Stomach smooth muscle (tissue), 2 donors: Measurements from ENCODE around the gene OR10H1.
"Not testable (repeated sequence)": the region's sequence is repeated elsewhere in the genome, so short reads cannot be mapped to it uniquely, and the experiment has no call there.

Experiments used
- H3K27ac ChIP-seq: one replicate; pipeline ENCODE4 v1.7.0; 2013; ENCODE audit warnings: mild to moderate bottlenecking, low read length, inconsistent platforms
- H3K27me3 ChIP-seq, 2 donors: one replicate each; pipeline ENCODE4 v1.7.0; 2013; ENCODE audit warnings: low read length in 2 of 2; ENCODE audit not compliant: insufficient read depth in 2 of 2, control insufficient read depth in 1 of 2
- H3K36me3 ChIP-seq, 2 donors: one replicate each; pipeline ENCODE4 v1.7.0; 2013; ENCODE audit warnings: low read length in 2 of 2; ENCODE audit not compliant: control insufficient read depth in 2 of 2, insufficient read depth in 2 of 2
- H3K4me1 ChIP-seq: one replicate; pipeline ENCODE4 v1.7.0; 2013; ENCODE audit warnings: low read length; ENCODE audit not compliant: control insufficient read depth, insufficient read depth
- H3K4me3 ChIP-seq, 2 donors: one replicate each; pipeline ENCODE4 v1.7.0; 2013; ENCODE audit warnings: low read length in 2 of 2
- H3K9ac ChIP-seq, 2 donors: one replicate each; pipeline ENCODE4 v1.7.0; 2013; ENCODE audit warnings: low read length in 2 of 2, mild to moderate bottlenecking in 1 of 2
- H3K9me3 ChIP-seq, 2 donors: one replicate each; pipeline ENCODE4 v1.7.0; 2013; ENCODE audit warnings: low read length in 2 of 2; ENCODE audit not compliant: control insufficient read depth in 2 of 2
- donor health status: healthy.
- donor health status: Pancreatic carcinoma.

Gene OR10H1

DNA sequence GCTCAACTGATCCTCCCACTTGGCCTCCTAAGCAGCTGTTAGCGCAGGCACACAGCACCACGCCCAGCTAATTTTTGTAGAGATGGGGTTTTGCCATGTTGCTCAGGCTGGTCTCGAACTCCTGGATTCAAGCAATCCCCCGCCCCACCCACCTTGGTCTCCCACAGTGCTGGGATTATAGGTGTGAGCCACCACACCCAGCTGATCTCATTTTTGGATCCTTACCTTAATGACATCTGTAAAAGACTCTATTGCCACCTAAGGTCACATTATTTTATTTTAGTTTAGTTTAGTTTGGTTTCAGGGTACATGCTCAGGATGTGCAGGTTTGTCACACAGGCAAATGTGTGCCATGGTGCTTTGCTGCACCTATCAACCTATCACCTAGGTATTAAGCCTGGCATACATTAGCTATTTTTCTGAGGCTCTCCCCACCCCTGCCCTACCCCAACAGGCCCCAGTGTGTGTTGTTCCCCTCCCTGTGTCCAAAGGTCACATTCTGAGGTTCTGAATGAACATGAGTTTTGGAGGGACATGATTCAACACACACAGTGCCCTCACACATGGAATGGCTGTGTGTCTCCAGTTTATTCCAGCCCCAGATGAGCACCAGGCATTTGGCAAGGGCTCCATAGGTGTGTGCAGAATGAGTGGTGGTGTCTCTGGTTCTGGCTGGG, 26.7 kb downstream of the OR10H1 start:
- no peak overlapping the region for H3K9ac ChIP-seq
- no peaks in the 10 kb centered on the region for H3K4me1 ChIP-seq
- no peaks in the 10 kb centered on the region for H3K9me3 ChIP-seq

DNA sequence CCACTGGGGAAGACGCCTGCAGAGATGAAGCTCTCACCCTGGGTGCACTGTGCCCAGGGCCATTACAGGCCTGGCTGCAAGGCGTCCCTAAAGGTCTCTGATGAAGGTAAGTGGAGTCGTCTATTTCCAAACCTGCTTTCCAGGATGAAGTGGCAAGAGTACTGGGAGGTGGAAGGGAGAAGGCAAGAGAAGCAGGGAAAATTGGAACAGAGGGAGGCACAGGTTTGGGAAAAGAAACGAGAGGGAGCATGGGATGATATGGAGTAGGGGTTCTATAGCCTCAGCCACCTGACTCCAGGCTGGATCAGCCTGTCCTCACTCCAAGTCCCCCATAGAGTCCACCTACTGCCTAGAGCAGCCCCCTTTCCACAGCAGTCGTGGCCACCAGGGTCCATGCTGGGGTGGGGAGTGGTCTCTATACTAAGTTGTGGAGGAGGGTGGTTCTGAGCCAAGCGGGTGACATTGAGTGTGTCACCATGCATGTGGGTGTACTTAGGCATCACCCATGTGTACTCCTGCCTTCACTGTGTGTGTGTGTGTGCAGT, 27.8 kb downstream of the OR10H1 start, which contains the start of gene OR10H5:
Gene OR10H5 (plus strand): TSS at position 51 of the 545 bp plus-strand sequence. CDS start 6,388 bp downstream, outside the sequence.
- Histone ChIP-seq H3K36me3 (no peaks in the 10 kb centered on the region), H3K27me3 (peaks cover 0 to 9% of the 10 kb centered on the region in 2 donors), H3K9me3 (no peaks in the 10 kb centered on the region), H3K4me1 (no peaks in the 10 kb centered on the region), H3K9ac (no peak within 1 kb of the TSS), H3K27ac (no peak within 1 kb of the TSS), H3K4me3 (no peak within 1 kb of the TSS)

More for the DNA sequence above, 26.7 kb downstream of the OR10H1 start:
- Histone ChIP-seq H3K36me3 (no peaks in the 10 kb centered on the region), H3K4me3 (no peak overlapping the region), H3K27ac (no peak overlapping the region), H3K27me3 (peaks cover 0 to 9% of the 10 kb centered on the region in 2 donors)

DNA sequence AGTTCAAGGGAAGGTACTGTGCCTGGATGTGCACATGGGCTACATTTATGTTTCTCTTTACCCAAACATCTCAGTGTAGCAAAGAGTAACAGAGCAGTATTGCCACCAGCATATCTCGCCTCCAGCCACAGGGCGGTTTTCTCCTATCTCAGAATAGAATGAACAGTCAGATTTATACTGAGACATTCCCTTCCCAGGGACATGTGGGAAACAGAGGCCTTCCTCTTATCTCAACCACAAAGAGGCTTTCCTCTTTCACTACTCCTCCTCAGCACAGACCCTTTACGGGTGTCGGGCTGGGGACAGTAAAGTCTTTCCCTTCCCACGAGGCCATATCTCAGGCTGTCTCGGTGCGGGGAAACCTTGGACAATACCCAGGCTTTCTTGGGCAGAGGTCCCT, 32.6 kb downstream of the OR10H1 start:
- H3K27ac ChIP-seq, H3K4me3 ChIP-seq: not testable (repeated sequence)

DNA sequence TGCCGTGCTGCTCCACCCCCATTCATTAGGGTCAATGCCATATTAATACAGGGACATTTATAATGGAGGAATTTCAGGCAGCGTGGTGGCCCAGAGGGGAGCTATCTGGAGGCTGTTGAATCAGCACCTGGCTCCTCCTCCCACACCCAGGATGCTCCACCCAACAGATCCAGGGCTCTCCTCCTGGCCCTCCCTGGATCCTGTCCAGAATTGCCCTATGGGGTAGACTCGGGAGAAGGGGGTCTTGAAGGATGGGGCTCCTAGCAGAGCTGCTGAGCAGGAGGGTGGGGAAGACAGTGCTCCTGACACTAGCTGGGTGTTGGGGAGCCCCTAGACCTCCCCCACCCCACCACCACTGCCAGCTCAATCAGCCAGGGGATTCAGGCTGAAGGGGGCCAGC, 33.3 kb downstream of the OR10H1 start:
- Histone ChIP-seq H3K9me3 (no peaks in the 10 kb centered on the region), H3K4me1 (peaks cover 19% of the 10 kb centered on the region), H3K36me3 (no peaks in the 10 kb centered on the region), H3K27ac (no peak overlapping the region), H3K9ac (no peak overlapping the region), H3K27me3 (peaks cover 0 to 2% of the 10 kb centered on the region in 2 donors), H3K4me3 (no peak overlapping the region)

More for the DNA sequence above, 32.6 kb downstream of the OR10H1 start:
- not testable (repeated sequence) for H3K9me3 ChIP-seq, H3K9ac ChIP-seq, H3K27me3 ChIP-seq, H3K36me3 ChIP-seq
- peaks cover 19% of the 10 kb centered on the region for H3K4me1 ChIP-seq

DNA sequence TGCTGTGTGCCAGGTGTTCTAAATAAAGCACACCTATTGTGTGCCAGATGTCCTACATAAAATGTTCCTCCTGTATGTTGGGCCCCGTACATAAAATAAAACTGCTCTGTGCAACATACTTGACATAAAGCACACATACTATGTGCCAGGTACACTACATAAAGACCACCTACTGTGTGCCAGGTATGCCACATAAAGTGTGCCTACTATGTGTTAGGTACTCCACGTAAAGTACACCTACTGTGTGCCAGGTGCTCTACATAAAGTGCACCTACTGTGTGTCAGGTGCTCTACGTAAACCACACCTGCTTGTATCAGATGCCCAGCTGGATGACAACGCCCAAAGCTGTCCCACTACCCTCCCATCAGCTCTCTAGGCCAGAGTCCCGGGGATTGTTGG, 33.8 kb downstream of the OR10H1 start:
- Histone ChIP-seq H3K27me3 (no peaks in the 10 kb centered on the region), H3K4me3 (no peak overlapping the region), H3K9me3 (no peaks in the 10 kb centered on the region), H3K9ac (no peak overlapping the region), H3K27ac (no peak overlapping the region), H3K4me1 (peaks cover 19% of the 10 kb centered on the region), H3K36me3 (no peaks in the 10 kb centered on the region)

DNA sequence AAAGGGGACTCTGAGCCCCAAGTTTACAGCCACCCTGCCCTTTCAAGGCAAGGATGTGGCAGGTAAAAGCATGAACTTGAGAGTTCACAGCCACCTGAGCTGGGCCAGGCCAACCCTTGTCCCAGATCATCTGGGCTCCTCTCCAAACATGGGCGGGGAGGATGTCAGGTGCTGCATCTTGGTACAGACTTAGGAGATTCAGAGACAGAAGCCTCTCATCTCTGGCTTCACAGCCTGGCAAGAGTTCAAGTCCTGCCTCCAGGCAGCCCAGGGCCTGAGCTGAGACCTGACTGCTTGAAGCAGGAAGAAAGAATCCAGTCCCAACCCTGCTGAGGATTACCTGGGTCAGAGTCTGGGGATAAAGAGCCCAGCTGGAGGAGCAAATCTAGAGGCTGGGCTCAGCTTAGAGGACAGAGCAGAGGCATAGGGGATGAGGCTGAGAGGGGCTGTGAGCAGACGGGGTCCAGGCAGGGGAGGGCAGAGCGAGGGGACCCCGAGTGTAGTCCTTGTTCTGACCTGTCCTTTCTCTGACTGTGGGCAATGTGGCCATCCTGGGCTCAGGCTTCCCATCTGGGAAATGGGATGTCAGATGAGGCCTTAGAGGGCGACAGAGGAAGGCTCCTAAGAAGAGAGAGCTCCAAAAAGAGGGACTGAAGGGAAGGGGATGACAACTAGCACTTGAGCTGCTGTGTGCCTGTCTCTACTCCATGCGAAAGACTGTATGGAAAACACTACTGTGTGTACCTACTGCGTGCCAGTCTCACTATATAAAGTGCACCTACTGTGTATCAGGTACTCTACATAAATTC, 34.6 kb downstream of the OR10H1 start:
- peak overlapping the region in 1 of 2 donors; percentile 14 for H3K4me3 ChIP-seq
- peaks cover 19% of the 10 kb centered on the region for H3K4me1 ChIP-seq
- no peaks in the 10 kb centered on the region for H3K36me3 ChIP-seq
- H3K9ac ChIP-seq, result peak overlapping the region in 1 of 2 donors; percentile 47
- H3K27me3 ChIP-seq, result no peaks in the 10 kb centered on the region
- peak overlapping the region; percentile 69 for H3K27ac ChIP-seq
- H3K9me3 ChIP-seq, result no peaks in the 10 kb centered on the region

DNA sequence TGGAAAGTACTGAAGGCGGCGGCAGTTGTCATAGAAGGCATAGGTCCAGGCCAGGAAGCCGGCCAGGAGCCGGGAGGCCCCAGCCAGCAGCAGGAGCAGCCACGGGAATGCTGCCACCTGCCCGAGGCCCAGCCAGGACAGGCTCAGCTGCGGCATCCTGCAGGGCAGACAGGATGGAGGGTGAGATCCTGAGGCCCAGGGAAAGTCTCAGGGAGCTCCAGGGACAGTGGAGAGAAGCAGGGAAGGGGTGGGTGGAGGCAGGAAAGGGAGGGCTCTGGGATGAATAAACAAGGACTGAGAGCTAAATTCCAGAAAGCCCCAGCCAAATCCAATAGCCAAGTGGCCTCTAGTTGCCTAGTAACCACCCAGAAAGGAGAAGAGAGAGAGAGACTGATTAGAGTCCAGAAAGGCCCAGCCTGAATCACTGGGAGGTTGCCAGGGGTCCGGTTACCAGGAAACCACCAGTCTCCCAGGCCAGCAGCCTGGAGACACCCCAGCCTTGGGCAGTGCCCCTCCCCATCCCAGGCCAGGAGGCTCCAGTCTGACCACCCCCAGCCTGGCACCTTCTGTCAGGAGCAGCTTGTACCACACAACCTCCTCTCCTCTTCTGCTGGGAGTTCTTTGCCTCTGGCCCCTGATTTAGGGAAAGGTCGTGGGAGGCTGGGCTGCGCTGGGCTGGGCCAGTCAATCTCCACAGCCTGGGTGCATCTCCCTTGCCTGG, 35.5 kb downstream of the OR10H1 start:
- no peaks in the 10 kb centered on the region for H3K27me3 ChIP-seq
- H3K4me3 ChIP-seq, result peak overlapping the region; percentile 14 to 55
- peak overlapping the region; percentile 9 to 21 for H3K9ac ChIP-seq
- H3K27ac ChIP-seq, result peak overlapping the region; percentile 69
- H3K4me1 ChIP-seq, result peaks cover 19% of the 10 kb centered on the region
- H3K9me3 ChIP-seq, result peaks cover 0 to 2% of the 10 kb centered on the region in 2 donors
- H3K36me3 ChIP-seq, result no peaks in the 10 kb centered on the region

DNA sequence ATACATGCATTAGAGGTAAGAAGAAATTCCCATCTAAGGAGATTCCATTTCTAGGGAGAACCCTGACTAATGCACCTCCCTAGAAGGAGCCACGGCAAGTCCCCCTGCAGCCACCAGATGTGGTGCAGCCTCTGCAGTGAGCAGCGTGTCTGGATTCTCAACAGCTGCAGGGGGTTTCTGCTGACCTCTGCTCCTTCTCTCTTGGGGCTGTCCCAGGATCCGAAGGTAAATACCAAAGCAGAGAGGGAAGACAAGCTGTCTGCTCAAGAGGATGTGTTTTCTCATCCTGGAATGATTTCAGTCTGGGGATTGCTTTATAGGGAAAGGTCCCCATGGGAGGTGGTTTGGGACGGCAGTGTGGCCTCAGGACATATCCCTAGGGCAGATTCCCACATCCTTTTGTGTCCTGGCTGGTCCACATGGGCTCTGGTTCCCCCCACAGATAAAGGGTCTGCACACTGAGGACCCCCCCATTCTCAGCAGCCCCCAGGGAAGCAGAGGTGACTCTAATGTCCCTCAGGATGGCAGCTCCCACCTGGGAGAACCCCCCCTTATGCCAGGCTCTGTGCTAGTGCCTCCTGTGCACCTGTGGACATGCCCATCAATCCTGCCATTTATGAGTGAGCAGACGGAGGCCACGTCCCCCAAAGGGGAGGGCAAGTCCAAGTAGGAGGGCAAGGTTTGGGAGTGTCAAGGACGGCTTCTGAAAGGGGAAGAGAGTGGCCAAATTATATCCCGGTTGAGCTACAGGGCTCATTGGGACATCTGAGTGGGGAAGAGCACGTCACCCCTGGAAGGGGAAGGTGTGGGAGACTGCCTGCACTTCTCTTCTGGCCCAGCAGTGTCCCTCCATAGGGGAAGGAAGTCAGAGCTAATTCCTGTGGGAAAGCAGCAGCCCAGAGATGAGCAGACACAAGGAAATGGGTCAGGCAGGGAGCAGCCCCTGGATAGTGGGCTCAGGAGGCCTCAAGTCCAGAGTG, 38.2 kb downstream of the OR10H1 start:
- H3K4me3 ChIP-seq, result no peak overlapping the region
- no peak overlapping the region for H3K9ac ChIP-seq
- H3K27me3 ChIP-seq, result no peaks in the 10 kb centered on the region
- H3K27ac ChIP-seq, result no peak overlapping the region
- peaks cover 0 to 2% of the 10 kb centered on the region in 2 donors for H3K9me3 ChIP-seq
- peaks cover 0 to 3% of the 10 kb centered on the region in 2 donors for H3K36me3 ChIP-seq
- H3K4me1 ChIP-seq, result peaks cover 19% of the 10 kb centered on the region

DNA sequence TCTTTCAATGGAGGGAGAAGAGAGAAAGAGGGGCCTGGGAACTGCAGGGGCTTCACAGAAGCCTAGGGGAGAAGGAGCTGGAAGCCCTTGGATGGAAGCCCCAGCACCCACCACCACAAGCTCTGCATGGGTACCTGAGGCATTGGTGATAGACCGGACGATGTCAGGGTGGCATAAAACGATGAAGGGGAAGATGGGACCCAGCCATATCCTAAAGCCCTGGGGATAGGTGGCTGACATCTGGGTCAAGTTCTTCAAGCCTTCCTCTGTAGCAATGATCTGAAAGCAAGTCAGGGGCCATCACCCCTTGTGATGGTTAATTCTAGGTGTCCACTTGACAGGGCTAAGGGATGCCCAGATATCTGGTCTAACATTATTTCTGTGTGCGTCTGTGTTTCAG, 39.2 kb downstream of the OR10H1 start:
- Histone ChIP-seq H3K9me3 (peaks cover 0 to 2% of the 10 kb centered on the region in 2 donors), H3K27me3 (no peaks in the 10 kb centered on the region), H3K4me1 (peaks cover 19% of the 10 kb centered on the region), H3K9ac (no peak overlapping the region), H3K4me3 (no peak overlapping the region), H3K27ac (no peak overlapping the region), H3K36me3 (peaks cover 0 to 3% of the 10 kb centered on the region in 2 donors)
